ENCODE measurements around the gene ZNF184.

DNA sequence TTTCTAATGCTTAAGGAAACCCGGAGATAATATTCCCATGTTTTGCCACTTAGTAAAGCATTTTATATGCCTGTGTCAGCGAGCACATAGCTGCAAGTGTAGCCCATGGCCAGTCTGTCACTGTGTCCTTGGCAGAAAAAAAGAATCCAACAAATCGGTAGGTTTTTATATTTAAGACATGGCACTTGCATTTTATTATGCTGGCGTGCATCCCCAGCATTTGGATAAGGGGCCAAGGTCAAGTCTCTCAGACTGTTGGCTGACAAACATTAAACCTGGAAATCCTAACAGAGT lies 1.2 kb upstream of the ZNF184 start:
- no peak for TF ChIP-seq KLF10 (CRISPR knock-in tag; IDR thresholded peaks at IDR 0.05)
- TF ChIP-seq SAFB2 (IDR thresholded peaks at IDR 0.05; ENCODE audit: borderline replicate concordance, low read depth, low read length, severe bottlenecking), result no peak
- TF ChIP-seq, protein P1, sequence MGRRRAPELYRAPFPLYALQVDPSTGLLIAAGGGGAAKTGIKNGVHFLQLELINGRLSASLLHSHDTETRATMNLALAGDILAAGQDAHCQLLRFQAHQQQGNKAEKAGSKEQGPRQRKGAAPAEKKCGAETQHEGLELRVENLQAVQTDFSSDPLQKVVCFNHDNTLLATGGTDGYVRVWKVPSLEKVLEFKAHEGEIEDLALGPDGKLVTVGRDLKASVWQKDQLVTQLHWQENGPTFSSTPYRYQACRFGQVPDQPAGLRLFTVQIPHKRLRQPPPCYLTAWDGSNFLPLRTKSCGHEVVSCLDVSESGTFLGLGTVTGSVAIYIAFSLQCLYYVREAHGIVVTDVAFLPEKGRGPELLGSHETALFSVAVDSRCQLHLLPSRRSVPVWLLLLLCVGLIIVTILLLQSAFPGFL (CRISPR knock-in tag; IDR thresholded peaks at IDR 0.05), result no peak
- no peak for TF ChIP-seq RAD21 (CRISPR knock-in tag; conservative IDR thresholded peaks at IDR 0.05 in 1 of 2, IDR thresholded peaks at IDR 0.05 in 1 of 2)
- TF ChIP-seq ZFX (CRISPR knock-in tag; IDR thresholded peaks at IDR 0.05), result no peak

Data from K562 (cell line).